ENCODE data around the gene CELSR1. TPM values are rescaled to one million over a fixed set of nuclear protein-coding genes. Genes with fewer than 3 reads are reported as not detected.
"Not testable (repeated sequence)": the region's sequence is repeated elsewhere in the genome, so short reads cannot be mapped to it uniquely, and the experiment has no call there.

Gene CELSR1
- total and polyA plus RNA-seq, 9 donors = 1.8 to 6.9 (median 3.4) TPM

- no peak for DNase-seq
- no CpG with 5 or more reads among the region's 1 CpG for WGBS (ENCODE audit: insufficient coverage)
- no peak overlapping the region for H3K4me3 ChIP-seq (ENCODE audit: low read length)
- no peak overlapping the region for H3K27ac ChIP-seq (ENCODE audit: low read length)
- no peaks in the 10 kb centered on the region for H3K27me3 ChIP-seq (ENCODE audit: control insufficient read depth, insufficient read depth, low read length)
- H3K9me3 ChIP-seq (replicated peaks; ENCODE audit: control insufficient read depth, low read depth, low read length) = peaks cover 6% of the 10 kb centered on the region
- H3K4me1 ChIP-seq (ENCODE audit: control insufficient read depth, insufficient read depth, low read length) = peaks cover 23% of the 10 kb centered on the region
- no peaks in the 10 kb centered on the region for H3K36me3 ChIP-seq (ENCODE audit: control insufficient read depth, insufficient read depth, low read length)
Observed at GRCh38 chr22:46480396-46480795, 57.0 kb downstream of the CELSR1 start.

- no peak for DNase-seq
- Histone ChIP-seq H3K36me3 (ENCODE audit: control insufficient read depth, insufficient read depth, low read length) (no peaks in the 10 kb centered on the region), H3K27ac (ENCODE audit: low read length) (no peak overlapping the region), H3K9me3 (replicated peaks; ENCODE audit: control insufficient read depth, low read depth, low read length) (peaks cover 7% of the 10 kb centered on the region), H3K4me3 (ENCODE audit: low read length) (no peak overlapping the region), H3K4me1 (ENCODE audit: control insufficient read depth, insufficient read depth, low read length) (peaks cover 12% of the 10 kb centered on the region), H3K27me3 (ENCODE audit: control insufficient read depth, insufficient read depth, low read length) (no peaks in the 10 kb centered on the region)
- 80% methylated on average over 16 of the region's 16 CpGs for WGBS (ENCODE audit: insufficient coverage)
Observed at GRCh38 chr22:46479046-46479445, 58.4 kb downstream of the CELSR1 start.

GRCh38 chr22:46478083-46478551, 59.3 kb downstream of the CELSR1 start:
- H3K9me3 ChIP-seq (replicated peaks; ENCODE audit: control insufficient read depth, low read depth, low read length) = peaks cover 7% of the 10 kb centered on the region
- H3K27me3 ChIP-seq (ENCODE audit: control insufficient read depth, insufficient read depth, low read length) = no peaks in the 10 kb centered on the region
- peaks cover 5% of the 10 kb centered on the region for H3K4me1 ChIP-seq (ENCODE audit: control insufficient read depth, insufficient read depth, low read length)
- no peaks in the 10 kb centered on the region for H3K36me3 ChIP-seq (ENCODE audit: control insufficient read depth, insufficient read depth, low read length)
- DNase-seq = no peak
- H3K4me3 ChIP-seq (ENCODE audit: low read length) = no peak overlapping the region
- 81% methylated on average over 14 of the region's 17 CpGs for WGBS (ENCODE audit: insufficient coverage)
- H3K27ac ChIP-seq (ENCODE audit: low read length) = no peak overlapping the region

- WGBS (ENCODE audit: insufficient coverage) = 87% methylated on average over 4 of the region's 8 CpGs
Observed at GRCh38 chr22:46476547-46476941, 60.9 kb downstream of the CELSR1 start.

GRCh38 chr22:46473896-46474557, 63.4 kb downstream of the CELSR1 start:
- peaks cover 5% of the 10 kb centered on the region for H3K4me1 ChIP-seq (ENCODE audit: control insufficient read depth, insufficient read depth, low read length)
- no peak overlapping the region for H3K27ac ChIP-seq (ENCODE audit: low read length)
- H3K9me3 ChIP-seq (replicated peaks; ENCODE audit: control insufficient read depth, low read depth, low read length) = peaks cover 3% of the 10 kb centered on the region
- no peaks in the 10 kb centered on the region for H3K36me3 ChIP-seq (ENCODE audit: control insufficient read depth, insufficient read depth, low read length)
- 91% methylated on average over 17 of the region's 20 CpGs for WGBS (ENCODE audit: insufficient coverage)
- no peak for DNase-seq
- H3K27me3 ChIP-seq (ENCODE audit: control insufficient read depth, insufficient read depth, low read length) = no peaks in the 10 kb centered on the region
- no peak overlapping the region for H3K4me3 ChIP-seq (ENCODE audit: low read length)

More at GRCh38 chr22:46476547-46476941, 60.9 kb downstream of the CELSR1 start:
- peaks cover 5% of the 10 kb centered on the region for H3K4me1 ChIP-seq (ENCODE audit: control insufficient read depth, insufficient read depth, low read length)
- DNase-seq = no peak
- no peak overlapping the region for H3K27ac ChIP-seq (ENCODE audit: low read length)
- peaks cover 3% of the 10 kb centered on the region for H3K9me3 ChIP-seq (replicated peaks; ENCODE audit: control insufficient read depth, low read depth, low read length)
- H3K36me3 ChIP-seq (ENCODE audit: control insufficient read depth, insufficient read depth, low read length) = no peaks in the 10 kb centered on the region
- no peaks in the 10 kb centered on the region for H3K27me3 ChIP-seq (ENCODE audit: control insufficient read depth, insufficient read depth, low read length)
- no peak overlapping the region for H3K4me3 ChIP-seq (ENCODE audit: low read length)

- WGBS (ENCODE audit: insufficient coverage) = 86% methylated on average over 23 of the region's 28 CpGs
- Histone ChIP-seq H3K4me3 (ENCODE audit: low read length) (no peak overlapping the region), H3K27me3 (ENCODE audit: control insufficient read depth, insufficient read depth, low read length) (no peaks in the 10 kb centered on the region), H3K27ac (ENCODE audit: low read length) (no peak overlapping the region), H3K36me3 (ENCODE audit: control insufficient read depth, insufficient read depth, low read length) (no peaks in the 10 kb centered on the region), H3K4me1 (ENCODE audit: control insufficient read depth, insufficient read depth, low read length) (peaks cover 4% of the 10 kb centered on the region), H3K9me3 (replicated peaks; ENCODE audit: control insufficient read depth, low read depth, low read length) (peaks cover 3% of the 10 kb centered on the region)
- DNase-seq = no peak
Observed at GRCh38 chr22:46473021-46473779, 64.2 kb downstream of the CELSR1 start.

GRCh38 chr22:46472722-46473016, 64.8 kb downstream of the CELSR1 start:
- Histone ChIP-seq H3K4me1 (ENCODE audit: control insufficient read depth, insufficient read depth, low read length) (no peaks in the 10 kb centered on the region), H3K27ac (ENCODE audit: low read length) (no peak overlapping the region), H3K9me3 (replicated peaks; ENCODE audit: control insufficient read depth, low read depth, low read length) (peaks cover 3% of the 10 kb centered on the region), H3K4me3 (ENCODE audit: low read length) (no peak overlapping the region), H3K36me3 (ENCODE audit: control insufficient read depth, insufficient read depth, low read length) (no peaks in the 10 kb centered on the region), H3K27me3 (ENCODE audit: control insufficient read depth, insufficient read depth, low read length) (no peaks in the 10 kb centered on the region)
- DNase-seq = no peak
- 74% methylated on average over 4 of the region's 8 CpGs for WGBS (ENCODE audit: insufficient coverage)

- Histone ChIP-seq H3K27ac (ENCODE audit: low read length) (no peak overlapping the region), H3K36me3 (ENCODE audit: control insufficient read depth, insufficient read depth, low read length) (no peaks in the 10 kb centered on the region), H3K4me1 (ENCODE audit: control insufficient read depth, insufficient read depth, low read length) (no peaks in the 10 kb centered on the region), H3K4me3 (ENCODE audit: low read length) (no peak overlapping the region), H3K27me3 (ENCODE audit: control insufficient read depth, insufficient read depth, low read length) (no peaks in the 10 kb centered on the region), H3K9me3 (replicated peaks; ENCODE audit: control insufficient read depth, low read depth, low read length) (peaks cover 3% of the 10 kb centered on the region)
- DNase-seq = no peak
- WGBS (ENCODE audit: insufficient coverage) = 87% methylated on average over 28 of the region's 33 CpGs
Observed at GRCh38 chr22:46471901-46472721, 65.3 kb downstream of the CELSR1 start.

- not testable (repeated sequence) for H3K36me3 ChIP-seq (ENCODE audit: control insufficient read depth, insufficient read depth, low read length); H3K27me3 ChIP-seq (ENCODE audit: control insufficient read depth, insufficient read depth, low read length); H3K9me3 ChIP-seq (replicated peaks; ENCODE audit: control insufficient read depth, low read depth, low read length); H3K4me3 ChIP-seq (ENCODE audit: low read length); H3K27ac ChIP-seq (ENCODE audit: low read length); H3K4me1 ChIP-seq (ENCODE audit: control insufficient read depth, insufficient read depth, low read length); DNase-seq
- WGBS (ENCODE audit: insufficient coverage) = no CpG with 5 or more reads among the region's 6 CpGs
Observed at GRCh38 chr22:46471330-46471729, 66.1 kb downstream of the CELSR1 start.

- Histone ChIP-seq H3K27me3 (ENCODE audit: control insufficient read depth, insufficient read depth, low read length) (no peaks in the 10 kb centered on the region), H3K4me1 (ENCODE audit: control insufficient read depth, insufficient read depth, low read length) (no peaks in the 10 kb centered on the region), H3K36me3 (ENCODE audit: control insufficient read depth, insufficient read depth, low read length) (no peaks in the 10 kb centered on the region), H3K9me3 (replicated peaks; ENCODE audit: control insufficient read depth, low read depth, low read length) (no peaks in the 10 kb centered on the region), H3K27ac (ENCODE audit: low read length) (no peak overlapping the region), H3K4me3 (ENCODE audit: low read length) (no peak overlapping the region)
- DNase-seq = no peak
- WGBS (ENCODE audit: insufficient coverage) = no CpG with 5 or more reads among the region's 6 CpGs
Observed at GRCh38 chr22:46469711-46470110, 67.7 kb downstream of the CELSR1 start.

All from muscle of leg (tissue), 11 donors.